K562 (cell line): ENCODE measurements around the gene DNMT3A. TPM values are rescaled to one million over a fixed set of nuclear protein-coding genes. Genes with fewer than 3 reads are reported as not detected.

Experiments used
- ATAC-seq: fragments of 200-7000 bp; cut with Tn5 transposase; 3 replicates; pipeline ENCODE4 v1.9.1; 2020; ENCODE audit warnings: moderate library complexity
- BruUV-seq: library from RNA; stranded (reverse); fragments of 400-500 nt; replicated peaks from 2 replicates; lab custom pipeline; 2021; lab: Mats Ljungman, UMichigan
- CTCF ChIA-PET: fragments of 300-600 bp; formaldehyde crosslinking; extraction: SDS; loops from one replicate; lab custom pipeline; 2021; ENCODE audit warnings: low intra/inter-chr PET ratio; lab: Yijun Ruan, JAX
- POLR2A ChIA-PET: fragments of 300-600, 350-650 bp; sonication (Branson Sonifier 250); formaldehyde crosslinking; extraction: SDS; loops from one replicate; lab custom pipeline; 2021; ENCODE audit warnings: antibody characterized with exemption, inconsistent platforms; lab: Yijun Ruan, JAX
- DNase-seq, 4 experiments: peaks; one replicate each; pipeline versions ENCODE4 v3.0.0 to v3.0.0-alpha.2; 2011 to 2018; ENCODE audit warnings: low spot score in 3 of 4, mixed read lengths in 3 of 4; ENCODE audit errors: extremely low read depth in 1 of 4
- FAIRE-seq: peaks from 2 replicates; lab custom pipeline; 2011; peaks lifted over from hg19 to GRCh38; lab: Jason Lieb, UNC
- H2AFZ ChIP-seq: 2 replicates; pipeline ENCODE4 v1.6.0; 2011; ENCODE audit warnings: low read depth, low read length, control low read depth, inconsistent platforms
- H3K27ac ChIP-seq: fragments of 200-600 bp; 3 replicates; pipeline ENCODE4 v1.8.0; 2011; ENCODE audit warnings: low read depth, mild to moderate bottlenecking, control low read depth, inconsistent platforms, low read length, moderate library complexity, mixed read lengths; ENCODE audit errors: extremely low read depth
- H3K27me3 ChIP-seq, 2 experiments: fragments of 300-600 bp in 1 of 2; 2 replicates in 1 of 2; 3 replicates in 1 of 2; pipeline versions ENCODE4 v1.6.0 to v1.8.0; 2011; ENCODE audit warnings: inconsistent platforms in 2 of 2, low read length in 2 of 2, mild to moderate bottlenecking in 1 of 2, mixed read lengths in 1 of 2, moderate library complexity in 1 of 2; ENCODE audit not compliant: control insufficient read depth in 2 of 2, insufficient read depth in 2 of 2
- H3K36me3 ChIP-seq: fragments of 300-600 bp; 3 replicates; pipeline ENCODE4 v1.8.0; 2011; ENCODE audit warnings: mild to moderate bottlenecking, low read length, inconsistent platforms; ENCODE audit not compliant: control insufficient read depth, insufficient read depth
- H3K4me1 ChIP-seq, 2 experiments: fragments of 200-600 bp in 1 of 2; replicated peaks in 1 of 2; 2 replicates in 1 of 2; 3 replicates in 1 of 2; pipeline versions ENCODE4 v1.5.1 to v1.8.0; 2011; ENCODE audit warnings: inconsistent platforms in 2 of 2, low read length in 2 of 2, mild to moderate bottlenecking in 1 of 2, mixed read lengths in 1 of 2, moderate library complexity in 1 of 2; ENCODE audit not compliant: control insufficient read depth in 2 of 2, insufficient read depth in 2 of 2
- H3K4me2 ChIP-seq: 2 replicates; pipeline ENCODE4 v1.6.1; 2011; ENCODE audit warnings: low read length, control low read depth, inconsistent platforms, mixed read lengths; ENCODE audit not compliant: insufficient read depth
- H3K4me3 ChIP-seq: fragments of 200-600 bp; sonication (generic), shearing (Covaris generic); 2 replicates; pipeline ENCODE4 v1.5.1; 2016; ENCODE audit warnings: control low read depth, inconsistent platforms
- H3K79me2 ChIP-seq: fragments of 200-600 bp; 3 replicates; pipeline ENCODE4 v1.8.0; 2011; ENCODE audit warnings: low read length, inconsistent platforms; ENCODE audit not compliant: control insufficient read depth, insufficient read depth
- H3K9ac ChIP-seq, 2 experiments: 2 replicates each; pipeline versions ENCODE4 v1.6.0 to v1.6.1; 2011; ENCODE audit warnings: low read depth in 2 of 2, low read length in 2 of 2, control low read depth in 1 of 2, inconsistent platforms in 1 of 2, mild to moderate bottlenecking in 1 of 2, mixed read lengths in 1 of 2; ENCODE audit not compliant: insufficient read depth in 1 of 2
- H3K9me1 ChIP-seq: one replicate; pipeline ENCODE4 v1.6.0; 2011; ENCODE audit warnings: inconsistent platforms, mild to moderate bottlenecking, low read length, moderate library complexity; ENCODE audit not compliant: control insufficient read depth, insufficient read depth
- H3K9me3 ChIP-seq: replicated peaks from 2 replicates; pipeline ENCODE4 v1.5.1; 2011; ENCODE audit warnings: low read depth, low read length, inconsistent platforms; ENCODE audit not compliant: control insufficient read depth, insufficient read depth
- H4K20me1 ChIP-seq: replicated peaks from 2 replicates; pipeline ENCODE4 v1.6.1; 2011; ENCODE audit warnings: low read length, inconsistent platforms, mixed read lengths; ENCODE audit not compliant: control insufficient read depth, insufficient read depth
- CSDE1 ChIP-seq, 2 experiments: fragments of 450-650 bp; IDR thresholded peaks; 2 replicates each; pipeline ENCODE4 v1.6.1; 2016; ENCODE audit warnings: mild to moderate bottlenecking in 1 of 2
- DIDO1 ChIP-seq: fragments of 450-650 bp; IDR thresholded peaks from 2 replicates; pipeline ENCODE4 v1.6.1; 2016; ENCODE audit warnings: low read depth, missing biosample characterization, missing genetic modification characterization
- ETS1 ChIP-seq: conservative IDR thresholded peaks from 2 replicates; pipeline ENCODE4 v1.6.1; 2011; ENCODE audit warnings: low read depth, mild to moderate bottlenecking, low read length; ENCODE audit not compliant: control insufficient read depth
- GABPA ChIP-seq: fragments of 200-800 bp; sonication (Bioruptor generic); conservative IDR thresholded peaks from 2 replicates; pipeline ENCODE4 v1.6.1; 2016; ENCODE audit warnings: low read depth, missing genetic modification characterization, missing compliant biosample characterization
- PCBP1 ChIP-seq: fragments of 200-400 bp; formaldehyde crosslinking; IDR thresholded peaks from 2 replicates; pipeline ENCODE4 v1.6.1; 2018; ENCODE audit warnings: mild to moderate bottlenecking, low read depth, low read length; ENCODE audit not compliant: poor library complexity, severe bottlenecking
- RBM17 ChIP-seq: fragments of 200-400 bp; formaldehyde crosslinking; IDR thresholded peaks from 2 replicates; pipeline ENCODE4 v1.6.1; 2017; ENCODE audit warnings: low read depth, mild to moderate bottlenecking, low read length, borderline replicate concordance
- RNF219 ChIP-seq: fragments of 250-450 bp; sonication (Bioruptor Pico); IDR thresholded peaks from 2 replicates; pipeline ENCODE4 v1.5.0; 2022; ENCODE audit warnings: mild to moderate bottlenecking
- SMAD2 ChIP-seq: fragments of 150-350 bp; IDR thresholded peaks from 2 replicates; pipeline ENCODE4 v1.6.1; 2014; ENCODE audit warnings: low read depth, mild to moderate bottlenecking, low read length
- SRSF9 ChIP-seq: fragments of 200-400 bp; formaldehyde crosslinking; IDR thresholded peaks from 2 replicates; pipeline ENCODE4 v1.6.1; 2017; ENCODE audit warnings: low read depth, low read length, borderline replicate concordance
- ZFP91 ChIP-seq: sonication (generic); formaldehyde crosslinking; IDR thresholded peaks from 2 replicates; pipeline ENCODE4 v1.8.0; 2022; ENCODE audit warnings: mild to moderate bottlenecking, missing genetic modification reagents
- WGBS: fragments of 100-300 bp; shearing (Covaris generic); methylation state at CpG from one replicate; pipeline ENCODE4 v1.1.6; 2016; ENCODE audit warnings: low coverage, mixed read lengths; ENCODE audit not compliant: insufficient coverage; ENCODE audit errors: missing lambda C conversion rate; 5-methylcytosine and 5-hydroxymethylcytosine counted together
- in situ Hi-C: fragments of 300-500 bp; cut with MboI; formaldehyde crosslinking; loops from 4 replicates; pipeline ENCODE4 v1.15.0; 2018; ENCODE audit warnings: inconsistent platforms, mixed read lengths
- intact Hi-C: fragments of 100-400 bp; cut with micrococcal nuclease; formaldehyde crosslinking; loops from 2 replicates; pipeline ENCODE4 v1.14.2; 2022
- polyA plus RNA-seq, 8 experiments: library from polyadenylated mRNA; depleted of rRNA in 4 of 8; stranded (reverse) in 5 of 8; unstranded in 3 of 8; fragments of >200 nt; fragmentation: Nextera tagmentation in 2 of 8; fragmentation: Illumina TruSeq in 1 of 8; extraction: Ambion mirVana in 2 of 8; extraction: Trizol in 1 of 8; gene quantifications; 2 replicates each; pipeline versions ENCODE4 v1.2.1 to v1.2.3, GENCODE V29; 2011 to 2014; ENCODE audit warnings: inconsistent platforms in 1 of 8, missing spikeins in 1 of 8
- total RNA-seq, 7 experiments: library from RNA; depleted of rRNA in 6 of 7; stranded (reverse); fragments of >200 nt in 6 of 7; fragmentation: Illumina TruSeq in 2 of 7; extraction: Trizol in 2 of 7; gene quantifications; 2 replicates each; pipeline versions ENCODE4 v1.2.1 to v1.2.3, GENCODE V29; 2011 to 2021; ENCODE audit warnings: low replicate concordance in 1 of 7

DNMT3A gene
- total and polyA plus RNA-seq, 9 of the 15 experiments (the other 6 are each of a cell fraction or from before 2014, with no cell fraction given): 3.0 to 16.0 (median 6.1) TPM

- H3K9me3 ChIP-seq: no peaks in the 10 kb centered on the region
- H3K4me2 ChIP-seq: no peak overlapping the region
- no peaks in the 10 kb centered on the region for H3K79me2 ChIP-seq
- H4K20me1 ChIP-seq: no peaks in the 10 kb centered on the region
- intact Hi-C loops: no loop called here
- TF ChIP-seq GABPA (tag) (no peak), SMAD2 (no peak), RBM17 (no peak), ZFP91 (CRISPR knock-in tag) (no peak), ETS1 (no peak), SRSF9 (no peak), DIDO1 (tag) (no peak), CSDE1 (IDR thresholded peaks at IDR 0.05) (no peak), RNF219 (CRISPR knock-in tag) (no peak), PCBP1 (no peak)
- TF ChIP-seq, all 486 proteins: peak for 0
- POLR2A ChIA-PET: no interaction called here
- Histone ChIP-seq H3K4me3 (no peak overlapping the region), H3K36me3 (no peaks in the 10 kb centered on the region), H3K9ac (0 out of 4 replicates have a peak overlapping the region, but pooled peaks of 1 of the 2 experiments have one; percentile 22), H3K9me1 (no peaks in the 10 kb centered on the region), H3K4me1 (no peaks in the 10 kb centered on the region), H3K27ac (no peak overlapping the region), H3K27me3 (peaks cover 32 to 69% of the 10 kb centered on the region in 2 experiments), H2AFZ (no peak overlapping the region)
- DNase-seq (no peak), FAIRE-seq (no peak), ATAC-seq (no peak)
- in situ Hi-C loops: no loop called here
- no TSS peak for BruUV-seq
- 7% methylated on average over 4 of the region's 8 CpGs for WGBS
- CTCF ChIA-PET: no interaction called here
Measured at GRCh38 chr2:25355270-25355669, 13.5 kb upstream of the DNMT3A start.
